KMS-11 (cell line): ENCODE measurements around the gene USP32.

Experiments
- H2AFZ ChIP-seq: fragments of 200-600 bp; sonication (generic); 2 replicates; pipeline ENCODE4 v1.6.1; 2016; ENCODE audit warnings: antibody characterized with exemption, mixed run types, low read depth
- H3K27ac ChIP-seq: fragments of 200-600 bp; sonication (generic); 2 replicates; pipeline ENCODE4 v1.6.1; 2016; ENCODE audit warnings: mild to moderate bottlenecking, mixed run types
- H3K27me3 ChIP-seq: fragments of 200-600 bp; sonication (generic); 2 replicates; pipeline ENCODE4 v1.6.1; 2017; ENCODE audit warnings: mild to moderate bottlenecking, low read depth, mixed run types, moderate library complexity; ENCODE audit not compliant: insufficient read depth
- H3K36me3 ChIP-seq: fragments of 200-600 bp; sonication (generic); 2 replicates; pipeline ENCODE4 v1.6.1; 2017; ENCODE audit warnings: mild to moderate bottlenecking, mixed run types; ENCODE audit not compliant: insufficient read depth
- H3K4me1 ChIP-seq: fragments of 200-600 bp; sonication (generic); 2 replicates; pipeline ENCODE4 v1.6.1; 2016; ENCODE audit warnings: mild to moderate bottlenecking, low read depth, mixed run types; ENCODE audit not compliant: poor library complexity, severe bottlenecking
- H3K4me2 ChIP-seq: fragments of 200-600 bp; sonication (generic); 2 replicates; pipeline ENCODE4 v1.7.0; 2016; ENCODE audit warnings: mild to moderate bottlenecking, mixed run types
- H3K4me3 ChIP-seq: fragments of 200-600 bp; sonication (generic); IDR thresholded peaks from 2 replicates; pipeline ENCODE4 v1.6.1; 2017; ENCODE audit warnings: low read depth, low read length, mixed read lengths; ENCODE audit not compliant: insufficient read depth
- H3K79me2 ChIP-seq: fragments of 200-600 bp; sonication (generic); 2 replicates; pipeline ENCODE4 v1.6.1; 2016; ENCODE audit warnings: low read depth, mixed run types; ENCODE audit not compliant: insufficient read depth
- H3K9ac ChIP-seq: fragments of 200-600 bp; sonication (generic); 2 replicates; pipeline ENCODE4 v1.6.1; 2016; ENCODE audit warnings: mild to moderate bottlenecking, mixed run types
- H4K20me1 ChIP-seq: fragments of 200-600 bp; sonication (generic); 2 replicates; pipeline ENCODE4 v1.6.1; 2016; ENCODE audit warnings: mild to moderate bottlenecking, mixed run types; ENCODE audit not compliant: insufficient read depth
- TF ChIP-seq, protein P1 (sequence below): fragments of 200-600 bp; sonication (generic); conservative IDR thresholded peaks from 2 replicates; pipeline ENCODE4 v1.6.1; 2017; ENCODE audit warnings: low read depth, mild to moderate bottlenecking, antibody characterized with exemption, low read length, moderate library complexity, mixed read lengths

USP32 gene

DNA sequence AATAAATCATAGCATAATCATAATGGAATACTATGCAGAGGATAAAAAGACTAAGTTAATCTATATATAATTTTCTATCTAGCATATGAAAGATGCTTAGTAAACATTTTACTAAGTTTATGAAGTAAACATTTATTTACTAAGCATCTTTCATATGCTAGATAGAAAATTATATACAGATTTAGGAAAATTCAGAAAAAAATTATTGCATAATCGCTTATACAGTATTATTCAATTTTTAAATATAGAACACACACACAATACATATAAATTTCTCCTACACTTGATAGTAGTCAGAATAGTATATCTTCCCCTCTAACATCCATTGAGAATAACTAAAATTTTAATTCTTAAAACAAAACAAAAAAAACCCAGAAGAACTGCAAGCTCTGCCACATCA lies 131.4 kb downstream of the USP32 start:
- TF ChIP-seq, protein P1, sequence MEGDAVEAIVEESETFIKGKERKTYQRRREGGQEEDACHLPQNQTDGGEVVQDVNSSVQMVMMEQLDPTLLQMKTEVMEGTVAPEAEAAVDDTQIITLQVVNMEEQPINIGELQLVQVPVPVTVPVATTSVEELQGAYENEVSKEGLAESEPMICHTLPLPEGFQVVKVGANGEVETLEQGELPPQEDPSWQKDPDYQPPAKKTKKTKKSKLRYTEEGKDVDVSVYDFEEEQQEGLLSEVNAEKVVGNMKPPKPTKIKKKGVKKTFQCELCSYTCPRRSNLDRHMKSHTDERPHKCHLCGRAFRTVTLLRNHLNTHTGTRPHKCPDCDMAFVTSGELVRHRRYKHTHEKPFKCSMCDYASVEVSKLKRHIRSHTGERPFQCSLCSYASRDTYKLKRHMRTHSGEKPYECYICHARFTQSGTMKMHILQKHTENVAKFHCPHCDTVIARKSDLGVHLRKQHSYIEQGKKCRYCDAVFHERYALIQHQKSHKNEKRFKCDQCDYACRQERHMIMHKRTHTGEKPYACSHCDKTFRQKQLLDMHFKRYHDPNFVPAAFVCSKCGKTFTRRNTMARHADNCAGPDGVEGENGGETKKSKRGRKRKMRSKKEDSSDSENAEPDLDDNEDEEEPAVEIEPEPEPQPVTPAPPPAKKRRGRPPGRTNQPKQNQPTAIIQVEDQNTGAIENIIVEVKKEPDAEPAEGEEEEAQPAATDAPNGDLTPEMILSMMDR, result no peak
- Histone ChIP-seq H3K4me3 (no peak overlapping the region), H3K36me3 (no peaks in the 10 kb centered on the region), H3K27ac (no peak overlapping the region), H3K79me2 (no peaks in the 10 kb centered on the region), H3K4me2 (no peak overlapping the region), H3K27me3 (no peaks in the 10 kb centered on the region), H4K20me1 (no peaks in the 10 kb centered on the region), H2AFZ (no peak overlapping the region), H3K4me1 (no peaks in the 10 kb centered on the region), H3K9ac (no peak overlapping the region)

GRCh38 chr17:60258313-60258712 lies 133.6 kb downstream of the USP32 start:
- Histone ChIP-seq H3K4me1 (no peaks in the 10 kb centered on the region), H3K27me3 (no peaks in the 10 kb centered on the region), H2AFZ (no peak overlapping the region), H3K9ac (no peak overlapping the region), H3K4me3 (no peak overlapping the region), H4K20me1 (no peaks in the 10 kb centered on the region), H3K4me2 (no peak overlapping the region), H3K79me2 (no peaks in the 10 kb centered on the region), H3K27ac (no peak overlapping the region), H3K36me3 (no peaks in the 10 kb centered on the region)
- TF ChIP-seq, protein P1, result no peak

- H3K79me2 ChIP-seq, result no peaks in the 10 kb centered on the region
- H3K36me3 ChIP-seq, result no peaks in the 10 kb centered on the region
Measured at GRCh38 chr17:60256174-60256573, 135.8 kb downstream of the USP32 start.

GRCh38 chr17:60253048-60253447 lies 138.9 kb downstream of the USP32 start:
- H2AFZ ChIP-seq, result no peak overlapping the region
- no peaks in the 10 kb centered on the region for H3K4me1 ChIP-seq
- no peak overlapping the region for H3K9ac ChIP-seq
- H3K27me3 ChIP-seq, result no peaks in the 10 kb centered on the region
- no peaks in the 10 kb centered on the region for H3K79me2 ChIP-seq
- H3K4me2 ChIP-seq, result no peak overlapping the region
- H4K20me1 ChIP-seq, result no peaks in the 10 kb centered on the region
- H3K36me3 ChIP-seq, result no peaks in the 10 kb centered on the region
- no peak overlapping the region for H3K27ac ChIP-seq
- TF ChIP-seq, protein P1, result no peak
- no peak overlapping the region for H3K4me3 ChIP-seq

More at GRCh38 chr17:60256174-60256573, 135.8 kb downstream of the USP32 start:
- Histone ChIP-seq H4K20me1 (no peaks in the 10 kb centered on the region), H3K27me3 (no peaks in the 10 kb centered on the region), H3K9ac (no peak overlapping the region), H3K4me1 (no peaks in the 10 kb centered on the region), H3K27ac (no peak overlapping the region), H3K4me3 (no peak overlapping the region), H3K4me2 (no peak overlapping the region), H2AFZ (no peak overlapping the region)
- TF ChIP-seq, protein P1, result no peak
